ENCODE measurements around the gene RANBP10. TPM values are rescaled to one million over a fixed set of nuclear protein-coding genes. Genes with fewer than 3 reads are reported as not detected.

RANBP10 gene
- total and polyA plus RNA-seq, 10 of the 15 experiments (the other 5 are each of a cell fraction or from before 2014, with no cell fraction given), result 1.2 to 20.4 (median 10.8) TPM

DNA sequence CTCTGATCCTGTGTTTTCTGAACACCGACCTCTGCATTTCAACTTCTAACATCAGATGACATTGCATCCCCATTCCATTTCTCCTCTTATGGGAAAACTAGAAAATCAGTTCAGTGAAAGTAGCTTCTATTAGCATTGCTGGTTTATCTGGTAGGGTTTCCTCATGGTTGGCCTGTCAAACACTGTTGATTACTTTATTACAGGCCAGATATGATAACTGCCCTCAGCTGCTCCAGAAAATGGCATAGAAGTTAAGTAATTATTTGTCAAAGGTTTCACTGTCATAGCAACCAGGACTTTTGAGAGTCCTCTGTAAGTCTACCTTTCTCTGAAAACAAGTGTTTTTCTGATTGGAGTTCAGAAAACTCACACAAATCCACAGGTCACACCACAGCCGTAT is 90.3 kb downstream of the RANBP10 start (continued):
- TF ChIP-seq CEBPZ (IDR thresholded peaks at IDR 0.05; ENCODE audit: low read depth, low read length), result no peak
- TF ChIP-seq RELA (IDR thresholded peaks at IDR 0.05; ENCODE audit: borderline replicate concordance, partially characterized antibody), result no peak
- TF ChIP-seq JUND (IDR thresholded peaks at IDR 0.05; ENCODE audit: low read depth, low read length), result no peak
- TF ChIP-seq EP300 (IDR thresholded peaks at IDR 0.05; ENCODE audit: borderline replicate concordance in 1 of 2, control insufficient read depth in 1 of 2, low read depth in 2 of 2, low read length in 2 of 2), result no peak
- TF ChIP-seq TCF7 (IDR thresholded peaks at IDR 0.05; ENCODE audit: borderline replicate concordance), result no peak
- TF ChIP-seq SMAD5 (IDR thresholded peaks at IDR 0.05; ENCODE audit: low read depth), result no peak
- TF ChIP-seq PAX5 (IDR thresholded peaks at IDR 0.05; ENCODE audit: borderline replicate concordance, low read depth, low read length), result no peak

- Histone ChIP-seq H3K27ac (ENCODE audit: control insufficient read depth, insufficient read depth) (no peak overlapping the region), H2AFZ (ENCODE audit: control insufficient read depth, low read depth, low read length) (no peak overlapping the region), H3K9me3 (replicated peaks; ENCODE audit: control insufficient read depth, insufficient read depth, low read length) (no peaks in the 10 kb centered on the region), H3K36me3 (ENCODE audit: control insufficient read depth in 2 of 2, insufficient read depth in 2 of 2, low read length in 1 of 2) (peaks cover 0 to 5% of the 10 kb centered on the region in 2 experiments; a peak in 1 of 4 replicates), H4K20me1 (ENCODE audit: control insufficient read depth, insufficient read depth) (no peaks in the 10 kb centered on the region), H3K27me3 (replicated peaks in 1 of 2; ENCODE audit: control insufficient read depth in 2 of 2, insufficient read depth in 2 of 2, low read length in 1 of 2) (no peaks in the 10 kb centered on the region), H3K4me2 (ENCODE audit: control insufficient read depth, insufficient read depth) (peak overlapping the region; percentile 30; the same call in 1 of the 2 replicates), H3K9ac (ENCODE audit: control insufficient read depth, insufficient read depth, low read length) (no peak overlapping the region), H3K79me2 (ENCODE audit: control insufficient read depth, insufficient read depth, low read length) (peaks cover 20% of the 10 kb centered on the region), H3K4me1 (ENCODE audit: control insufficient read depth, insufficient read depth, low read length) (peaks cover 17% of the 10 kb centered on the region), H3K4me3 (no peak overlapping the region)
- no peak for DNase-seq (ENCODE audit: low read depth, low spot score)
- SMC1A ChIA-PET (ENCODE audit: uncharacterized antibody, unreplicated experiment), result interaction anchor here (0.7 to 1.9 kb wide), 4 partner anchors 18 to 55 kb away, joined by 3 to 5 read pairs (median 4); partner anchors contain the start of gene ACD
- WGBS (ENCODE audit: insufficient coverage, insufficient replicate concordance, low lambda C conversion rate, missing lambda C conversion rate), result 29% methylated on average over 1 of the region's 1 CpG
- intact Hi-C loops (cut with micrococcal nuclease; ENCODE audit: unreplicated experiment) (no loop called here), in situ Hi-C loops (cut with MboI) (no loop called here)
- no peak for FAIRE-seq
- no peak for ATAC-seq
- TF ChIP-seq GABPA (IDR thresholded peaks at IDR 0.05; ENCODE audit: low read depth) (no peak), SPI1 (IDR thresholded peaks at IDR 0.05; ENCODE audit: borderline replicate concordance, insufficient read depth, low read depth, low read length) (peak; percentile 70; the same call in 1 of the 2 replicates)
- POLR2A ChIA-PET, result interaction anchor here (0.5 to 1.4 kb wide), 4 partner anchors 41 to 362 kb away, joined by 3 to 5 read pairs (median 4); no protein-coding TSS in a partner anchor
- CTCF ChIA-PET, result interaction anchor here (0.8 to 2.3 kb wide), 6 partner anchors 22 to 193 kb away, joined by 3 to 10 read pairs (median 4); partner anchors contain the start of genes C16orf86, ENKD1, RANBP10 and TSNAXIP1
- RAD21 ChIA-PET (ENCODE audit: unreplicated experiment), result interaction anchor here (0.7 to 2.1 kb wide), 4 partner anchors 23 to 233 kb away, joined by 3 to 4 read pairs (median 4); partner anchors contain the start of genes ACD and PARD6A
- BruUV-seq (replicated peaks), result no TSS peak
These were observed 91.8 kb downstream of the RANBP10 start for GRCh38 chr16:67714522-67714921.
